ENCODE measurements around the gene PTEN.

DNA sequence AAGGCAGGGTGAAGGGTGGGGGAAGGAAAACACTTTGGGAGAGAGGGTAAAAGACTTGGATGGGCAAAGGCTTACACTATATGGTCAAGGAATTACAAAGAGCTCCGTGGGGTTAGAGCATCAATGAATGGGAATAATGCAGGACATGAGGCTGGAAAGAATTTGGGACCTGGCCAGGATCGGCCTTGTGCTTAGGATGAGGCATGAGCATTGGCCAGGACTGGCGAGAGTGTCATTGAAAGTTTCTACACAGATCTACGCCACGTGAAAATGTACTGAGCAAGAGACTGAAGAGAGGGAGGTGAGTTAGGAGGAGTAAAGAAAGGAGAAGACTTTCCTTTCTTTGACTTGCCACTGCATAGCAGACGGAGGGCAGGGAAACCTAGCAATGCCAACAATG is 142.8 kb downstream of the PTEN start:
- TF ChIP-seq EZH2 (IDR thresholded peaks at IDR 0.05; ENCODE audit: borderline replicate concordance, low read length): no peak
- TF ChIP-seq, protein P1, sequence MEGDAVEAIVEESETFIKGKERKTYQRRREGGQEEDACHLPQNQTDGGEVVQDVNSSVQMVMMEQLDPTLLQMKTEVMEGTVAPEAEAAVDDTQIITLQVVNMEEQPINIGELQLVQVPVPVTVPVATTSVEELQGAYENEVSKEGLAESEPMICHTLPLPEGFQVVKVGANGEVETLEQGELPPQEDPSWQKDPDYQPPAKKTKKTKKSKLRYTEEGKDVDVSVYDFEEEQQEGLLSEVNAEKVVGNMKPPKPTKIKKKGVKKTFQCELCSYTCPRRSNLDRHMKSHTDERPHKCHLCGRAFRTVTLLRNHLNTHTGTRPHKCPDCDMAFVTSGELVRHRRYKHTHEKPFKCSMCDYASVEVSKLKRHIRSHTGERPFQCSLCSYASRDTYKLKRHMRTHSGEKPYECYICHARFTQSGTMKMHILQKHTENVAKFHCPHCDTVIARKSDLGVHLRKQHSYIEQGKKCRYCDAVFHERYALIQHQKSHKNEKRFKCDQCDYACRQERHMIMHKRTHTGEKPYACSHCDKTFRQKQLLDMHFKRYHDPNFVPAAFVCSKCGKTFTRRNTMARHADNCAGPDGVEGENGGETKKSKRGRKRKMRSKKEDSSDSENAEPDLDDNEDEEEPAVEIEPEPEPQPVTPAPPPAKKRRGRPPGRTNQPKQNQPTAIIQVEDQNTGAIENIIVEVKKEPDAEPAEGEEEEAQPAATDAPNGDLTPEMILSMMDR (IDR thresholded peaks at IDR 0.05; ENCODE audit: low read length): no peak

Measured in OCI-LY1 (cell line).